ENCODE measurements around the gene FKBP6. TPM values are rescaled to one million over a fixed set of nuclear protein-coding genes. Genes with fewer than 3 reads are reported as not detected.
A peak's percentile ranks its signal among the peaks of the same experiment; 100 is the strongest.

FKBP6 gene
- total RNA-seq, 6 experiments from 2014 or later: not detected

DNA sequence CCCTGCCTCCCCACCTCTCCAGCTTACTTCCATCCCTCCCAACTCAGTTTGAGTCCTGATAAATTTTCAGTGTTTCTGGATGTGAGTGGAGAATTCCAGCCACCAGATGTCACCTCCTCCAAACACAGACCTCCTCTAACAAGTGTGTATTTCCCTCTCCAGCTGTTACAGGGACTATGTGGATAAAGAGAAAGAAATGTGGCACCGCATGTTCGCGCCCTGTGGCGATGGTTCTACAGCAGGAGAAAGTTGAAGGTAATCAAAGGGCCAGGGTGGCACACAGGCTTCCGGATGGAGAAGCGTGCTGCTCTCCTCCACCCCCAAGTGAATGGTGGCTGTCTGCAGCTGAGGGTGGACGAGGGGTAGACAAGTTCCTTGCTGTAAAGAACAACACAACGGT, 14.7 kb downstream of the FKBP6 start:
- Histone ChIP-seq H3K9me3 (no peaks in the 10 kb centered on the region), H3K27me3 (no peaks in the 10 kb centered on the region), H3K4me1 (peaks cover 0 to 37% (median 5%) of the 10 kb centered on the region in 4 donors), H3K4me3 (no peak overlapping the region), H3K27ac (no peak overlapping the region), H3K36me3 (no peaks in the 10 kb centered on the region)
- DNase-seq: no peak
- peak; percentile 76 to 90 (median 78) for ATAC-seq
- intact Hi-C loops (cut with DNase I): loop anchor here (10.0 kb wide), 2 partner anchors 92 to 102 kb away; partner anchors contain the start of gene FZD9 (in 1 of the 2)
- TF ChIP-seq, protein P1, sequence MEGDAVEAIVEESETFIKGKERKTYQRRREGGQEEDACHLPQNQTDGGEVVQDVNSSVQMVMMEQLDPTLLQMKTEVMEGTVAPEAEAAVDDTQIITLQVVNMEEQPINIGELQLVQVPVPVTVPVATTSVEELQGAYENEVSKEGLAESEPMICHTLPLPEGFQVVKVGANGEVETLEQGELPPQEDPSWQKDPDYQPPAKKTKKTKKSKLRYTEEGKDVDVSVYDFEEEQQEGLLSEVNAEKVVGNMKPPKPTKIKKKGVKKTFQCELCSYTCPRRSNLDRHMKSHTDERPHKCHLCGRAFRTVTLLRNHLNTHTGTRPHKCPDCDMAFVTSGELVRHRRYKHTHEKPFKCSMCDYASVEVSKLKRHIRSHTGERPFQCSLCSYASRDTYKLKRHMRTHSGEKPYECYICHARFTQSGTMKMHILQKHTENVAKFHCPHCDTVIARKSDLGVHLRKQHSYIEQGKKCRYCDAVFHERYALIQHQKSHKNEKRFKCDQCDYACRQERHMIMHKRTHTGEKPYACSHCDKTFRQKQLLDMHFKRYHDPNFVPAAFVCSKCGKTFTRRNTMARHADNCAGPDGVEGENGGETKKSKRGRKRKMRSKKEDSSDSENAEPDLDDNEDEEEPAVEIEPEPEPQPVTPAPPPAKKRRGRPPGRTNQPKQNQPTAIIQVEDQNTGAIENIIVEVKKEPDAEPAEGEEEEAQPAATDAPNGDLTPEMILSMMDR (IDR thresholded peaks at IDR 0.05): peak; percentile 54 to 69 (median 59)
- no peak for TF ChIP-seq POLR2A (IDR thresholded peaks at IDR 0.05)
- WGBS (ENCODE audit: insufficient coverage, low coverage, low lambda C conversion rate, missing lambda C conversion rate): 34% methylated on average over 7 of the region's 8 CpGs

DNA sequence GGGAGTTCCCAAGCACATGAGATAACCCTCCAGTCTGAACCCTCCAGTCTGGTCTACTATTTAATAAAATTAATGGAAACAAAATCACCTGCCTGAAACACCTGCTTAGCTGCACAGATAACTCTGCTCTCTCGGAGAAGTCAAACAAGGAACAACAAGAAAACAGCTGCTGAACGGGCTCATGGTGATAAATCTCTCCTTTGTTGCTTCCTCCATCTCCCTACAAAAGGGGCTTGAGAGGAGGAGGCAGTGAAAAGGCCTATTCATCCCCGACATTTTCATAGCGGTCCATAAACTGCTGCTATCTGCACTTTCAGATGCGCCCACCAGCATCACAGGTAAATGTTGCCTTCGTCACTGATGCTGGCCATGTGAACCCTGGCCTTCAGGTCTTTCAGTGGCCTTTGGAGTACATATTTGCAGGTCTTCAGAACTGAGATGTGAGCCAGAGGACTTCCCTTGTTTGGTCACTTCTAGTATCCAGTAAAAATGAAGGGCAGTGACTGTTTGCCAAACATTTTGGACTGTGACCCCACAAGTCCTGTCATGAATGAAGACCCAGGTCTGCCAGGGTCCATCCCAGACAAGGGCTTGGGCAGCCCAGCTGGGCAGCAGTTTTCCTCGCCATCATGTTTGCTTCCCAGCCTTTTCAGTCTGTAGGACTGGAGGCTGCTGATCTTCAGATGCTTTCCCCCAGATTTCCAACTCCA, 15.9 kb downstream of the FKBP6 start:
- Histone ChIP-seq H3K36me3 (no peaks in the 10 kb centered on the region), H3K27me3 (no peaks in the 10 kb centered on the region), H3K4me3 (no peak overlapping the region), H3K27ac (peak overlapping the region in 1 of 3 donors; percentile 67), H3K9me3 (no peaks in the 10 kb centered on the region), H3K4me1 (peaks cover 0 to 37% (median 5%) of the 10 kb centered on the region in 4 donors)
- TF ChIP-seq, protein P1 (IDR thresholded peaks at IDR 0.05): no peak
- no peak for TF ChIP-seq POLR2A (IDR thresholded peaks at IDR 0.05)
- DNase-seq: no peak
- peak; percentile 42 to 81 (median 57) for ATAC-seq
- WGBS (ENCODE audit: insufficient coverage, low coverage, low lambda C conversion rate, missing lambda C conversion rate): 67% methylated on average over 7 of the region's 7 CpGs
- intact Hi-C loops (cut with DNase I): loop anchor here (10.0 kb wide), 2 partner anchors 91 to 101 kb away; partner anchors contain the start of gene FZD9 (in 1 of the 2)

DNA sequence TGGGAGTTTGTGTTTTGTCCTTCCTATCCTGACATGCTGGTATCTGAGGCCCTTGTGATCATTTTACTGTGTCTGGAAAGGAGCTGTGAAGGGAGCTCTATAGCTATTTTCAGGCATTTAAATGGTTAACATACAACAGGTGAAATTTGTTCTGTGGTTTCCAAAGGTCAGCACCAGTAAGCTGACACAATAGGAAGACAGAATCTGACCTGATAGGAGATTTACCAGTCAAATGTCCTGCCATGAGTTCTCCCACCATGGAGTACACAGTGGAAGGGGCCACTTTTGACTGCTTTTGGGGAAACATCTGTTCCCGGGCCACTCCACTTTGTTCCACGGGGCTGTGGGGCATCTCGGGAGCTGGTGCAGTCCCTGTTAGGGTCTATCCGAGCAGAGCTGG, 17.6 kb downstream of the FKBP6 start:
- Histone ChIP-seq H3K4me1 (peaks cover 0 to 37% (median 5%) of the 10 kb centered on the region in 4 donors), H3K36me3 (no peaks in the 10 kb centered on the region), H3K4me3 (no peak overlapping the region), H3K27ac (peak overlapping the region in 1 of 3 donors; percentile 21), H3K9me3 (no peaks in the 10 kb centered on the region), H3K27me3 (no peaks in the 10 kb centered on the region)
- WGBS (ENCODE audit: insufficient coverage, low coverage, low lambda C conversion rate, missing lambda C conversion rate): 30% methylated on average over 4 of the region's 4 CpGs
- ATAC-seq (peak; percentile 49 to 69 (median 62)), DNase-seq (no peak)
- intact Hi-C loops (cut with DNase I): loop anchor here (10.0 kb wide), 2 partner anchors 89 to 99 kb away; partner anchors contain the start of gene FZD9 (in 1 of the 2)
- TF ChIP-seq, protein P1 (IDR thresholded peaks at IDR 0.05): no peak
- TF ChIP-seq POLR2A (IDR thresholded peaks at IDR 0.05): no peak

DNA sequence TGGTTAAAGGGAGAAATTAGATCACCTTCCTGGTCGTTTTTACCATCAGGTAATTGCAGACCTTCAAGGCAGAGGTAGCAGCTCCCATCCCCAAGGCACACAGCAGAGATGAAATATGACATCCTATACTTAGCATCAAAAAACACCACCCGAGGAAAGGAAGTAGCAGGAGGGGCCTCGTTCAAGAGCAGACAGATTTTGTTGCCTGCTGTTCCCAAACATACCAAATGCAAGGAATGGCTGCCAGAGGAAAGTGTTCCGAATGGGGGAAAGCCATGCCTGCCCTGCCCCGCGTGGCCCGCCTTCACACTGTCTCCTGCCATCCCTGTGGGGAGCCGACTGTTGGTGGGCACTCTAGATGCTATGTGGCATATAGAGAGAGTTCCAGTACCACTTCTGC, 18.0 kb downstream of the FKBP6 start:
- no peak for DNase-seq
- H3K4me3 ChIP-seq: no peak overlapping the region
- TF ChIP-seq, protein P1 (IDR thresholded peaks at IDR 0.05): no peak
- no peak for TF ChIP-seq POLR2A (IDR thresholded peaks at IDR 0.05)
- no peak for ATAC-seq
- H3K36me3 ChIP-seq: no peaks in the 10 kb centered on the region
- H3K9me3 ChIP-seq: no peaks in the 10 kb centered on the region
- H3K27me3 ChIP-seq: no peaks in the 10 kb centered on the region
- H3K4me1 ChIP-seq: peaks cover 0 to 37% (median 5%) of the 10 kb centered on the region in 4 donors
- 70% methylated on average over 6 of the region's 8 CpGs for WGBS (ENCODE audit: insufficient coverage, low coverage, low lambda C conversion rate, missing lambda C conversion rate)
- peak overlapping the region in 1 of 3 donors; percentile 21 for H3K27ac ChIP-seq
- intact Hi-C loops (cut with DNase I): loop anchor here (10.0 kb wide), 2 partner anchors 89 to 99 kb away; partner anchors contain the start of gene FZD9 (in 1 of the 2)

Measured in right lobe of liver (tissue), 6 donors.